Heart left ventricle (tissue), 16 donors: ENCODE data around the gene SLC25A13. TPM values are rescaled to one million over a fixed set of nuclear protein-coding genes. Genes with fewer than 3 reads are reported as not detected.

Experiments used
- ATAC-seq, 4 donors: fragments of 200-7000 bp; cut with Tn5 transposase; one replicate each; pipeline ENCODE4 v1.9.1; 2020 to 2022; ENCODE audit warnings: moderate library complexity in 4 of 4, mild to moderate bottlenecking in 3 of 4, moderate number of reproducible peaks in 1 of 4
- DNase-seq, 5 donors: peaks; one replicate each; pipeline ENCODE4 v3.0.0-alpha.2; 2020
- H3K27ac ChIP-seq, 12 donors: fragments of 200-600 bp; sonication (generic) in 4 of 12; one replicate each; pipeline versions ENCODE4 v1.5.0 to v1.8.0; 2016 to 2022; ENCODE audit warnings: mild to moderate bottlenecking in 2 of 12
- H3K27me3 ChIP-seq, 9 donors: fragments of 200-600 bp; sonication (generic) in 2 of 9; one replicate each; pipeline versions ENCODE4 v1.5.1 to v1.8.0; 2016 to 2022; ENCODE audit warnings: mild to moderate bottlenecking in 3 of 9
- H3K36me3 ChIP-seq, 9 donors: fragments of 200-600 bp; sonication (generic) in 2 of 9; one replicate each; pipeline versions ENCODE4 v1.5.0 to v1.8.0; 2018 to 2022; ENCODE audit warnings: mild to moderate bottlenecking in 2 of 9
- H3K4me1 ChIP-seq, 12 donors: fragments of 200-600 bp; sonication (generic) in 4 of 12; one replicate each; pipeline versions ENCODE4 v1.5.0 to v1.8.0; 2016 to 2022; ENCODE audit warnings: mild to moderate bottlenecking in 3 of 12
- H3K4me3 ChIP-seq, 12 donors: fragments of 200-600 bp; sonication (generic) in 4 of 12; one replicate each; pipeline versions ENCODE4 v1.5.0 to v1.8.0; 2017 to 2022; ENCODE audit warnings: mild to moderate bottlenecking in 9 of 12, moderate library complexity in 4 of 12
- H3K9me3 ChIP-seq, 12 donors: fragments of 200-600 bp; sonication (generic) in 4 of 12; one replicate each; pipeline versions ENCODE4 v1.5.0 to v1.8.0; 2016 to 2022; ENCODE audit warnings: mild to moderate bottlenecking in 1 of 12
- POLR2A ChIP-seq, 2 donors: fragments of 450-650 bp; IDR thresholded peaks; one replicate each; pipeline ENCODE4 v1.6.1; 2017; ENCODE audit warnings: antibody characterized with exemption in 2 of 2, mild to moderate bottlenecking in 2 of 2, moderate library complexity in 2 of 2
- WGBS, 4 donors: extraction: QIAGEN DNeasy Blood & Tissue Kit in 2 of 4; methylation state at CpG; one replicate each; pipeline versions ENCODE4 v1.1.5 to v1.1.7; 2013 to 2018; 5-methylcytosine and 5-hydroxymethylcytosine counted together
- intact Hi-C, 10 donors: fragments of 100-400 bp; cut with DNase I; formaldehyde crosslinking; loops; one replicate each; pipeline versions ENCODE4 v1.11.1 to v1.14.2; 2022
- polyA plus RNA-seq, 2 donors: library from polyadenylated mRNA; stranded (reverse); fragments of 200-250 nt; gene quantifications; one replicate each; pipeline ENCODE4 v1.2.3, GENCODE V29; 2013
- total RNA-seq, 9 donors: library from RNA; depleted of rRNA in 2 of 9; stranded (reverse); fragments of >200 nt in 2 of 9; fragmentation: NEBNext Ultra II Directional in 3 of 9; extraction: Animal tissue kit (Norgen Biotek cat#: 25700) in 3 of 9; gene quantifications; one replicate each; pipeline versions ENCODE4 v1.1.0 to v1.2.4, GENCODE V29; 2016 to 2023
- TF ChIP-seq, protein P1 (sequence below), 12 donors: fragments of 200-600 bp; sonication (generic) in 4 of 12; IDR thresholded peaks; one replicate each; pipeline versions ENCODE4 v1.5.0 to v1.8.0; 2018 to 2022; ENCODE audit warnings: antibody characterized with exemption in 12 of 12, mild to moderate bottlenecking in 5 of 12
- donor health status: ischemic (EF 13 %, LVEDD 7.1; RV severe dilation, severe dysfunction).
- donor health status: healthy with polysubstance abuse.
- donor health status: DM: no; HTN: yes; CAD: no.
- donor health status: DM: no; HTN: no; CAD: no.
- donor health status: ischemic (EF 25% LVEDD 6.9; RV normal size, moderate dysfunction).
- donor health status: ischemic (EF 25% LVEDD 5.7; RV mildly dilated, moderate dysfunction).
- donor health status: healthy.
- donor health status: DM: yes; HTN: yes; CAD: no.
- donor health status: ischemic (EF 35%, LVEDD 5.7; RV mildly dilated, moderate dysfunction).
- donor health status: nonischemic (EF 11% LVEDD 7.7; RV severe dilation, severe dysfunction).
- donor health status: DM: yes; HTN: yes; CAD: no.
- donor health status: PGD.
- donor health status: ischemic (EF 29% LVEDD 5.4; RV normal size, mild dysfunction).
- donor health status: nonischemic (EF 23%, LVEDD 6.1; RV moderate dilation, normal function).

SLC25A13 gene
- total and polyA plus RNA-seq, 11 donors, result 3.7 to 17.9 (median 11.4) TPM

DNA sequence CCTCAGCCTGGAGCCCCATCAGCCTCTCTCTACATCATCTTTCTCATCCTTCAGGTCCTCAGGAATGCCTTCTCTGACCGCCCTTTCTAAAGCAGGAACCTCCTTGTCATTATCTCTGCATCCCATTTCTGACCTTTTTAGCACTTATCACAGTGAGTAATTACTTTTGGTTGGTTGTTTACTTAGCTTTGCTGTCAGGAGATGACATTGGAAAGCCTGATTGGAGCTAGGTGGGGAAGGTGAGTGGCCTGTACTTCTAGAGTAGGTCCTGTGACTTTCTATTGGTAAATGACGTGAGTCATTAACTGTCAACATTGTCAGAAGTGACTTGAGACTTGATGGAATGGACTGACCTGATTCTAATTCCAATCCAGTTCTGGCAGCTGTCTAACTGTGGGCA lies 9.3 kb upstream of the SLC25A13 start:
- no peaks in the 10 kb centered on the region for H3K36me3 ChIP-seq
- intact Hi-C loops, result no loop called here
- 73 to 96% (median 92%) methylated on average over 2 of the region's 2 CpGs for WGBS, 4 donors
- H3K27ac ChIP-seq, result no peak overlapping the region
- peaks cover 0 to 10% (median 1%) of the 10 kb centered on the region in 12 donors for H3K9me3 ChIP-seq
- no peaks in the 10 kb centered on the region for H3K27me3 ChIP-seq
- TF ChIP-seq, protein P1, sequence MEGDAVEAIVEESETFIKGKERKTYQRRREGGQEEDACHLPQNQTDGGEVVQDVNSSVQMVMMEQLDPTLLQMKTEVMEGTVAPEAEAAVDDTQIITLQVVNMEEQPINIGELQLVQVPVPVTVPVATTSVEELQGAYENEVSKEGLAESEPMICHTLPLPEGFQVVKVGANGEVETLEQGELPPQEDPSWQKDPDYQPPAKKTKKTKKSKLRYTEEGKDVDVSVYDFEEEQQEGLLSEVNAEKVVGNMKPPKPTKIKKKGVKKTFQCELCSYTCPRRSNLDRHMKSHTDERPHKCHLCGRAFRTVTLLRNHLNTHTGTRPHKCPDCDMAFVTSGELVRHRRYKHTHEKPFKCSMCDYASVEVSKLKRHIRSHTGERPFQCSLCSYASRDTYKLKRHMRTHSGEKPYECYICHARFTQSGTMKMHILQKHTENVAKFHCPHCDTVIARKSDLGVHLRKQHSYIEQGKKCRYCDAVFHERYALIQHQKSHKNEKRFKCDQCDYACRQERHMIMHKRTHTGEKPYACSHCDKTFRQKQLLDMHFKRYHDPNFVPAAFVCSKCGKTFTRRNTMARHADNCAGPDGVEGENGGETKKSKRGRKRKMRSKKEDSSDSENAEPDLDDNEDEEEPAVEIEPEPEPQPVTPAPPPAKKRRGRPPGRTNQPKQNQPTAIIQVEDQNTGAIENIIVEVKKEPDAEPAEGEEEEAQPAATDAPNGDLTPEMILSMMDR (IDR thresholded peaks at IDR 0.05), result no peak
- no peak for TF ChIP-seq POLR2A (IDR thresholded peaks at IDR 0.05)
- ATAC-seq (no peak), DNase-seq (no peak)
- H3K4me3 ChIP-seq, result no peak overlapping the region
- H3K4me1 ChIP-seq, result peaks cover 0 to 11% (median 0%) of the 10 kb centered on the region in 12 donors

DNA sequence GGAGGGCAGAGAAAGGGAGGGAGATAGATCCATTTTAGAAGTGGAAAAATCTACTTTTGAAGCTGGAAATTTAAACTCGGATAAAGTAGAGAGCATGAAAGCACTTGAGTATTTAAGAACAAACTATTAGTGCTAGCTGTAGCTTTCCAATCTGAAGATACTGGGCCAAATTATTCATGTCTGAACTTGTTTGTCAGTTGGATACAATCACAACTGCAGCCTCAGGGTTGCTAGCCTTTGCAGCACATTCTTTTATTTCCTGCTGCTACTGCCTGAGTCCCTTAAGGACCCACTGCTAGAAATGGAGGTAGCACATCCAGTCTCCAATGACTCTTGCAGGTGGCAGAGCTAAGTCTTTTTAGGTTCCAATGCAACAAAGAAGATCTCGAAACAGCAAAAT lies 8.3 kb upstream of the SLC25A13 start:
- H3K36me3 ChIP-seq, result no peaks in the 10 kb centered on the region
- ATAC-seq (no peak), DNase-seq (no peak)
- no peaks in the 10 kb centered on the region for H3K27me3 ChIP-seq
- no peak overlapping the region for H3K27ac ChIP-seq
- H3K4me1 ChIP-seq, result peaks cover 0 to 11% (median 0%) of the 10 kb centered on the region in 12 donors
- no peak overlapping the region for H3K4me3 ChIP-seq
- peaks cover 0 to 10% (median 1%) of the 10 kb centered on the region in 12 donors for H3K9me3 ChIP-seq
- TF ChIP-seq, protein P1 (IDR thresholded peaks at IDR 0.05), result no peak
- TF ChIP-seq POLR2A (IDR thresholded peaks at IDR 0.05), result no peak
- WGBS, 4 donors, result 78 to 91% (median 83%) methylated on average over 2 of the region's 2 CpGs
- intact Hi-C loops, result no loop called here

DNA sequence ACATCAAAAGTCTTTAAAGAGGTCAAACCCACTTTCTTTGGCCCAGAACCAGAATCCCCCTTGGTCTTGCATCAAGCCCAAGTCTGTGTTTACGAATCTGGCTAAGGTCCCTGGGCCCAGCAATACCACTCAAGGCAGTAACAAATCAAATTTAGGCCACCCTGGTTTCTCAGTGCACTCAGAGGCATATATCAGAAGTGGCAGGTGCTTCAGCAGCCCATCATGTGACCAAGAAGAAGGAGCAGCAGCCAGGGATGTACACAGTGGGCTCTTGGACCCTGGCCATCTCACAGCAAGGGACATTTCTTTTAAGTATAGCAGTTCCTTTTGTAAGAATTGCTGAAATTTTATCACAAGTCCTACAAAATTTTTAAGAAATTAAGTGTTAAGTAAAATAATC lies 7.3 kb upstream of the SLC25A13 start:
- intact Hi-C loops, result loop anchor here in 5 of 10 donors (10.0 kb wide), 4 partner anchors 74 to 376 kb away; partner anchors contain the start of gene SEM1 (in 3 of the 5)
- H3K4me1 ChIP-seq, result peaks cover 0 to 11% (median 0%) of the 10 kb centered on the region in 12 donors
- H3K4me3 ChIP-seq, result no peak overlapping the region
- H3K9me3 ChIP-seq, result peaks cover 0 to 9% (median 1%) of the 10 kb centered on the region in 12 donors
- no peaks in the 10 kb centered on the region for H3K36me3 ChIP-seq
- H3K27me3 ChIP-seq, result no peaks in the 10 kb centered on the region
- ATAC-seq (no peak), DNase-seq (no peak)
- 70 to 89% (median 81%) methylated on average over 1 of the region's 1 CpG for WGBS, 4 donors
- H3K27ac ChIP-seq, result no peak overlapping the region
- TF ChIP-seq, protein P1 (IDR thresholded peaks at IDR 0.05), result no peak
- TF ChIP-seq POLR2A (IDR thresholded peaks at IDR 0.05), result no peak

DNA sequence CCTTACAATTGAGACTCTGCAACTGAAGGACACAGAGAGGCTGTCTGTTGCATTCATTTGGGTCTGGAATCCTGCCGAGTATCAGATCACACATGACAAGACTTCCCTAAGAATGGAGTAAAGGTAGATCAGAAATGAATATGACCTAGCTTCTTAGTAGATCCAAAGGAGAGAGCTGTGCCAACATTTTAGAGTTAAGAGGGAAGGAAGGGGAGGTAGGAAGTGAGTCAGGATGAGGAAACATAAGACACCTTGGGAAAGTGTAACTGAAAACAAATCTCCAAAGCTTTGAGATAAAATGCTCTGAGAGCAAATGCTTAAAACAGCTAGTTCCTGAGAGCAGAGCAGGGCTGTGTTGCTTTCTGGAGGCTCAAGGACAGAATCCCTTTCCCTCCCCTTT lies 6.1 kb upstream of the SLC25A13 start:
- no peak for DNase-seq
- 43 to 65% (median 49%) methylated on average over 1 of the region's 1 CpG for WGBS, 4 donors
- Histone ChIP-seq H3K27ac (peak overlapping the region in 1 of 12 donors; percentile 11), H3K27me3 (no peaks in the 10 kb centered on the region), H3K4me3 (no peak overlapping the region), H3K9me3 (no peaks in the 10 kb centered on the region), H3K36me3 (no peaks in the 10 kb centered on the region), H3K4me1 (peaks cover 0 to 11% (median 0%) of the 10 kb centered on the region in 12 donors)
- ATAC-seq, result no peak
- no peak for TF ChIP-seq POLR2A (IDR thresholded peaks at IDR 0.05)
- TF ChIP-seq, protein P1 (IDR thresholded peaks at IDR 0.05), result no peak
- intact Hi-C loops, result loop anchor here in 5 of 10 donors (10.0 kb wide), 4 partner anchors 73 to 377 kb away; partner anchors contain the start of gene SEM1 (in 3 of the 5)
